Tibial nerve (tissue), 4 donors: Measurements from ENCODE around the gene C22orf39. TPM values are rescaled to one million over a fixed set of nuclear protein-coding genes. Genes with fewer than 3 reads are reported as not detected.

ENCODE experiments used
- DNase-seq, 2 donors: peaks; one replicate each; pipeline ENCODE4 v3.0.0-alpha.2; 2019; ENCODE audit warnings: low spot score in 2 of 2
- H3K27ac ChIP-seq, 4 donors: fragments of 200-600 bp; sonication (generic) in 3 of 4; one replicate each; pipeline ENCODE4 v1.5.1; 2017 to 2019; ENCODE audit warnings: mild to moderate bottlenecking in 1 of 4
- H3K27me3 ChIP-seq, 2 donors: fragments of 200-600 bp; sonication (generic) in 1 of 2; one replicate each; pipeline versions ENCODE4 v1.5.1 to v1.6.0; 2017 to 2019
- H3K36me3 ChIP-seq, 3 donors: fragments of 200-600 bp; sonication (generic); one replicate each; pipeline ENCODE4 v1.5.1; 2018 to 2019
- H3K4me1 ChIP-seq, 4 donors: fragments of 200-600 bp; sonication (generic) in 3 of 4; one replicate each; pipeline ENCODE4 v1.5.1; 2017 to 2019
- H3K4me3 ChIP-seq, 4 donors: fragments of 200-600 bp; sonication (generic) in 3 of 4; one replicate each; pipeline ENCODE4 v1.5.1; 2017 to 2019; ENCODE audit warnings: mild to moderate bottlenecking in 1 of 4, moderate library complexity in 1 of 4
- H3K9me3 ChIP-seq, 4 donors: fragments of 200-600 bp; sonication (generic) in 3 of 4; one replicate each; pipeline ENCODE4 v1.5.1; 2017 to 2019
- CTCF ChIP-seq, 5 experiments: fragments of 200-600 bp in 3 of 5; fragments of 450-650 bp in 2 of 5; sonication (generic) in 3 of 5; IDR thresholded peaks; one replicate each; pipeline ENCODE4 v1.5.1; 2016 to 2019; ENCODE audit warnings: antibody characterized with exemption in 5 of 5, mild to moderate bottlenecking in 3 of 5, moderate library complexity in 2 of 5
- EP300 ChIP-seq, 2 donors: sonication (generic); formaldehyde crosslinking; IDR thresholded peaks; one replicate each; pipeline ENCODE4 v1.6.1; 2017; ENCODE audit warnings: antibody characterized with exemption in 2 of 2, mild to moderate bottlenecking in 1 of 2
- POLR2A ChIP-seq, 2 donors: fragments of 450-650 bp; IDR thresholded peaks; one replicate each; pipeline ENCODE4 v1.6.1; 2017; ENCODE audit warnings: antibody characterized with exemption in 2 of 2, mild to moderate bottlenecking in 2 of 2, moderate library complexity in 2 of 2
- WGBS, 2 donors: methylation state at CpG; one replicate each; pipeline ENCODE4 v1.1.5; 2018; 5-methylcytosine and 5-hydroxymethylcytosine counted together
- total RNA-seq, 4 donors: library from RNA; depleted of rRNA; stranded (reverse); fragments of >200 nt; gene quantifications; one replicate each; pipeline ENCODE4 v1.1.0, GENCODE V29; 2016

The C22orf39 gene
- total RNA-seq, 4 donors from 2014 or later = 58.5 to 101 (median 75.1) TPM

GRCh38 chr22:19432133-19432851 is 15.2 kb downstream of the C22orf39 start, which contains the start of gene MRPL40:
MRPL40 (plus strand) TSS chr22:19432545; CDS start chr22:19432555, 10 bp downstream.
- peak in 1 of 5 experiments; percentile 47 for TF ChIP-seq CTCF (IDR thresholded peaks at IDR 0.05)
- TF ChIP-seq POLR2A (IDR thresholded peaks at IDR 0.05) = peak; percentile 63 to 85
- TF ChIP-seq EP300 (IDR thresholded peaks at IDR 0.05) = peak; percentile 77 to 95
- Histone ChIP-seq H3K4me3 (peak within 1 kb of the TSS; percentile 89 to 98 (median 96)), H3K27me3 (no peaks in the 10 kb centered on the region), H3K4me1 (peaks cover 0 to 43% (median 25%) of the 10 kb centered on the region in 4 donors), H3K9me3 (no peaks in the 10 kb centered on the region), H3K27ac (peak within 1 kb of the TSS; percentile 96 to 99 (median 97)), H3K36me3 (peaks cover 0 to 33% (median 0%) of the 10 kb centered on the region in 3 donors)
- WGBS, 2 donors = 1% methylated on average over 43 to 72 of the region's 74 CpGs
- DNase-seq = peak; percentile 82 to 83

GRCh38 chr22:19431649-19432132 is 15.8 kb downstream of the C22orf39 start, which contains the start of gene HIRA:
HIRA (minus strand) TSS chr22:19431733; CDS start chr22:19431476, 257 bp downstream.
- TF ChIP-seq POLR2A (IDR thresholded peaks at IDR 0.05) (no peak), CTCF (IDR thresholded peaks at IDR 0.05) (no peak), EP300 (IDR thresholded peaks at IDR 0.05) (no peak)
- peak within 1 kb of the TSS; percentile 89 to 98 (median 96) for H3K4me3 ChIP-seq
- H3K27ac ChIP-seq = peak within 1 kb of the TSS; percentile 96 to 99 (median 97)
- 0 to 1% methylated on average over 36 to 44 of the region's 66 CpGs for WGBS, 2 donors
- peak; percentile 53 to 62 for DNase-seq
- peaks cover 0 to 28% (median 0%) of the 10 kb centered on the region in 3 donors for H3K36me3 ChIP-seq
- H3K4me1 ChIP-seq = peaks cover 0 to 43% (median 25%) of the 10 kb centered on the region in 4 donors
- no peaks in the 10 kb centered on the region for H3K9me3 ChIP-seq
- no peaks in the 10 kb centered on the region for H3K27me3 ChIP-seq

- no peak for DNase-seq
- no peaks in the 10 kb centered on the region for H3K27me3 ChIP-seq
These were observed 16.5 kb downstream of the C22orf39 start for GRCh38 chr22:19430890-19431541.

DNA sequence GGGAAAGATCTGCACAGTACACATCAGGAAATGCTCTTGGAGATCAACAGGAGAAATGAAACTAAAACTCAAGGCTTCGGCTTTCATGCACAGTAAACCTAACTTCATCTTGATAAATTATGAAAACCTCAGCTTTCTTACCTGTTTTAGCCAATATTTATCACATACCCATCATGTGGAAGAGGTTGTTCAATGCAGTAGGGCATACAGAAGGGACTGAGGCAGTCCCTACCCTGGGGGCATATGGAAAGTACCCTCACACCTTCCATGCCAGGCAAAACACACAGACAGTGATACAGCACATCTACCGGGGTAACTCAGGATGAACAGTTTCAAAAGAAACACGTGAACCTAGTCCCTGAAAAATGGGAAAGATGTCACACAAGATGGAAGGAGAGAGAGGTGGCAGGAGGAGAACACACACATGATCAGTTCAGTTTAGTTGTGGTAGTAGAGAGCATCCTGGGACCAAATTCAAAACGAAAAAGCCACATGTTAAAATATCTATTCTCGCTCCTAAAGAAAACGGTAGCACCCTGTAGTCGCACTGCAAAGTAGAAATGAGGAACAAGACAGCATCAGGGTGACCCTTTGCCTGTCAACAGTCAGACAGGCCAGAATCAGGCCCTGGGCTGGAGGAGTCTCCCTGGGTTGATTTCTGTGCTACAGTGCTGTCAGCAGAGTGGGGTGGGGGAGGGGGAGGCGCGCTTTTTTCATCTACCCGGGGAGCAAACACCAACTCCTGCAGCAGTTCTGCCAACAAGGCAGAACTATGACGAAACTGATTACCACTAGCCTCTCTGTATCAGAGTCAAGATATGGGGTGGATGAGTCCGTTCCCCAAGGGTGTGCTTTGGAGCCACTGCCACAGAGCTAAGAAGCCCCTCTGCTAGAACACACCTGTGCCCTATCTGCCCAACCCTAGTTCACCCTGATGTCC is 17.3 kb downstream of the C22orf39 start:
- Histone ChIP-seq H3K27ac (peak overlapping the region in 3 of 4 donors; percentile 60 to 99 (median 69)), H3K9me3 (no peaks in the 10 kb centered on the region), H3K36me3 (peaks cover 0 to 22% (median 0%) of the 10 kb centered on the region in 3 donors), H3K4me3 (peak overlapping the region; percentile 76 to 98 (median 96)), H3K4me1 (peaks cover 0 to 54% (median 25%) of the 10 kb centered on the region in 4 donors), H3K27me3 (no peaks in the 10 kb centered on the region)
- DNase-seq = no peak
- no peak for TF ChIP-seq CTCF (IDR thresholded peaks at IDR 0.05)
- TF ChIP-seq POLR2A (IDR thresholded peaks at IDR 0.05) = no peak
- TF ChIP-seq EP300 (IDR thresholded peaks at IDR 0.05) = no peak
- 15 to 18% methylated on average over 12 of the region's 12 CpGs for WGBS, 2 donors

More at GRCh38 chr22:19430890-19431541, 16.5 kb downstream of the C22orf39 start:
- WGBS, 2 donors = 0 to 2% methylated on average over 16 to 24 of the region's 53 CpGs
- H3K4me1 ChIP-seq = peaks cover 0 to 50% (median 25%) of the 10 kb centered on the region in 4 donors
- no peaks in the 10 kb centered on the region for H3K9me3 ChIP-seq
- H3K4me3 ChIP-seq = peak overlapping the region; percentile 76 to 98 (median 96)
- no peak for TF ChIP-seq POLR2A (IDR thresholded peaks at IDR 0.05)
- no peak for TF ChIP-seq CTCF (IDR thresholded peaks at IDR 0.05)
- no peak for TF ChIP-seq EP300 (IDR thresholded peaks at IDR 0.05)
- peaks cover 0 to 30% (median 0%) of the 10 kb centered on the region in 3 donors for H3K36me3 ChIP-seq
- peak overlapping the region in 3 of 4 donors; percentile 60 to 99 (median 69) for H3K27ac ChIP-seq
